GM13977 (cell line): ENCODE measurements around the gene ANO10.
A peak's percentile ranks its signal among the peaks of the same experiment; 100 is the strongest.

Source experiments
- DNase-seq: peaks from one replicate; pipeline ENCODE4 v3.0.0; 2012; ENCODE audit warnings: low spot score
- in situ Hi-C: fragments of 300-500 bp; cut with MboI; formaldehyde crosslinking; loops from one replicate; pipeline ENCODE4 v1.12.0; 2022; ENCODE audit warnings: low sequenced_read_pairs, low pct_unique_long_range_greater_than_20kb, mixed read lengths, inconsistent platforms; ENCODE audit not compliant: unreplicated experiment
- TF ChIP-seq, protein P1 (sequence below): IDR thresholded peaks from 2 replicates; pipeline ENCODE4 v1.5.1; 2012; ENCODE audit warnings: mild to moderate bottlenecking, control low read depth; ENCODE audit not compliant: insufficient read depth; ENCODE audit errors: extremely low read depth, missing control alignments

ANO10 gene

GRCh38 chr3:43390255-43390588 lies 231.6 kb downstream of the ANO10 start:
- in situ Hi-C loops: loop anchor here (25.0 kb wide), 1 partner anchor 428 kb away; no protein-coding TSS in a partner anchor
- DNase-seq: no peak
- TF ChIP-seq, protein P1, sequence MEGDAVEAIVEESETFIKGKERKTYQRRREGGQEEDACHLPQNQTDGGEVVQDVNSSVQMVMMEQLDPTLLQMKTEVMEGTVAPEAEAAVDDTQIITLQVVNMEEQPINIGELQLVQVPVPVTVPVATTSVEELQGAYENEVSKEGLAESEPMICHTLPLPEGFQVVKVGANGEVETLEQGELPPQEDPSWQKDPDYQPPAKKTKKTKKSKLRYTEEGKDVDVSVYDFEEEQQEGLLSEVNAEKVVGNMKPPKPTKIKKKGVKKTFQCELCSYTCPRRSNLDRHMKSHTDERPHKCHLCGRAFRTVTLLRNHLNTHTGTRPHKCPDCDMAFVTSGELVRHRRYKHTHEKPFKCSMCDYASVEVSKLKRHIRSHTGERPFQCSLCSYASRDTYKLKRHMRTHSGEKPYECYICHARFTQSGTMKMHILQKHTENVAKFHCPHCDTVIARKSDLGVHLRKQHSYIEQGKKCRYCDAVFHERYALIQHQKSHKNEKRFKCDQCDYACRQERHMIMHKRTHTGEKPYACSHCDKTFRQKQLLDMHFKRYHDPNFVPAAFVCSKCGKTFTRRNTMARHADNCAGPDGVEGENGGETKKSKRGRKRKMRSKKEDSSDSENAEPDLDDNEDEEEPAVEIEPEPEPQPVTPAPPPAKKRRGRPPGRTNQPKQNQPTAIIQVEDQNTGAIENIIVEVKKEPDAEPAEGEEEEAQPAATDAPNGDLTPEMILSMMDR: no peak

- no peak for DNase-seq
- in situ Hi-C loops: loop anchor here (25.0 kb wide), 1 partner anchor 427 kb away; no protein-coding TSS in a partner anchor
- TF ChIP-seq, protein P1: no peak
Observed at GRCh38 chr3:43389388-43390254, 232.2 kb downstream of the ANO10 start.

- TF ChIP-seq, protein P1: no peak
- in situ Hi-C loops: loop anchor here (25.0 kb wide), 1 partner anchor 427 kb away; no protein-coding TSS in a partner anchor
- no peak for DNase-seq
Observed at GRCh38 chr3:43388915-43389314, 232.9 kb downstream of the ANO10 start.

GRCh38 chr3:43388175-43388574 lies 233.6 kb downstream of the ANO10 start:
- TF ChIP-seq, protein P1: no peak
- in situ Hi-C loops: loop anchor here (25.0 kb wide), 1 partner anchor 426 kb away; no protein-coding TSS in a partner anchor

GRCh38 chr3:43379343-43379742 lies 242.5 kb downstream of the ANO10 start:
- TF ChIP-seq, protein P1: no peak
- DNase-seq: no peak
- in situ Hi-C loops: loop anchor here (25.0 kb wide), 1 partner anchor 417 kb away; no protein-coding TSS in a partner anchor

More at GRCh38 chr3:43388175-43388574, 233.6 kb downstream of the ANO10 start:
- no peak for DNase-seq

DNA sequence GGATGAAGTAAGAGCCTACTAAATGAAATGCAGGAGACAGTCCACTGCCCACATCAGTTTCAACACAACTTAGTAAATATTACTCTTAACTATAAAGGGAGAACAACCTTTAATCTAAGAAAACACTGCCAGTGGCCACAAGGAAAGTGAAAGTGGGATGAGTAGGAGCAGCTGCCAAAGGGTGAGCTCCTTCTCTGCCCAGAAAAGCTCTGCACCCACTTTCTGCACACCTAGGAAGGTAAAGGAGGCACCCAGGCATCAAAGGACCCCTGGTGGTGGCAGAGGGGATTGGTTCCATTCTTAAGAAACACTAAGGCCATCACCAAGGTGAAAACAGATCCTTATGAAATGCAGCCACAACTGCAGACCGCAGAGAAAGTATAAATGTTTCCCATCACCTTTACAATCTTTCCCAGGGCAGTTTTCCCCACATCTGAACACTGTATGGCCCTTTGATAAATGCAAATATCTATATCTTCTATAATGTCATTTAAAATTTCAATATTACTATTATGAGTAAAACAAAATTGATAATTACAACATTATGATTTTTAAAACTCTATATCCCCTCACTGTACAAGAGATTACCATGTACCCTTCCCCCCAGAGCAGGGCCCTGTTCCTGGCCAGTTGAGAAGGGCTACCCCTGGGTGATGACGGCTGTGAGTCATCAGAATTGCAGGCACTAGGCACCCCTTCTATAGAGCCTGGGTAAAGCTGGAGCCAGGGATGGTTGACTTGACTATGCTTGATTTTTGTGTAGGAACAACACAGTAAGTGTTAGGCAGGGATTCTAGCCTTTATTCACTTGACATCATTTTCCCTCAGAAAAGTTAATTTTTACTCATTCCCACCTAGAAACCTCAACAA lies 243.5 kb downstream of the ANO10 start:
- TF ChIP-seq, protein P1: peak; percentile 87
- in situ Hi-C loops: loop anchor here (25.0 kb wide), 1 partner anchor 416 kb away; no protein-coding TSS in a partner anchor
- peak; percentile 80 for DNase-seq
